HPDE6-E6E7 (cell line): ENCODE results near the gene LEUTX.
"Not testable (repeated sequence)": the region's sequence is repeated elsewhere in the genome, so short reads cannot be mapped to it uniquely, and the experiment has no call there.

ENCODE experiments used
- DNase-seq: peaks from one replicate; pipeline ENCODE4 v3.0.0; 2011; ENCODE audit warnings: missing footprints; ENCODE audit errors: extremely low spot score

Gene LEUTX, protein sequence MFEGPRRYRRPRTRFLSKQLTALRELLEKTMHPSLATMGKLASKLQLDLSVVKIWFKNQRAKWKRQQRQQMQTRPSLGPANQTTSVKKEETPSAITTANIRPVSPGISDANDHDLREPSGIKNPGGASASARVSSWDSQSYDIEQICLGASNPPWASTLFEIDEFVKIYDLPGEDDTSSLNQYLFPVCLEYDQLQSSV

DNA sequence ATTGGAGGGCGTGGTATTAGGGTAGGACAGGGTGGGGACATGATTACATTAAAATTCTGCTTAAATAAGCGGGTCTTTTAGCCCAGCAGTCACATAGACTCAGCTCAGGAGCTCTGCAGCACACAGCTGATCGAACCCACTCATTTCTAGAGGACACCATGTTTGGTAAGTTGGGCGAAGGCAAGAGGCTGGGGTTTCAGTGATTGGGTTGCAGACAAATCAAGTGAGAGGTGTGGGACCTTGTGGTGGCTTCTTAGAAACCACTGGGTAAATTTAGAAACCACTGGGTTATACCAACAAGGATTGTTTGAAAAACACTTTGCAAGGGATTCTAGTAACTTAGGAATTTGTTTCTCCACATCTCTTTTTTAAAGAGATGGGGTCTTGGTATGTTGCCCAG, at the start of gene LEUTX:
TSS of gene LEUTX (plus strand) at position 92 of the 400 bp plus-strand sequence. CDS start at position 159, 67 bp downstream.
- no peak for DNase-seq

DNA sequence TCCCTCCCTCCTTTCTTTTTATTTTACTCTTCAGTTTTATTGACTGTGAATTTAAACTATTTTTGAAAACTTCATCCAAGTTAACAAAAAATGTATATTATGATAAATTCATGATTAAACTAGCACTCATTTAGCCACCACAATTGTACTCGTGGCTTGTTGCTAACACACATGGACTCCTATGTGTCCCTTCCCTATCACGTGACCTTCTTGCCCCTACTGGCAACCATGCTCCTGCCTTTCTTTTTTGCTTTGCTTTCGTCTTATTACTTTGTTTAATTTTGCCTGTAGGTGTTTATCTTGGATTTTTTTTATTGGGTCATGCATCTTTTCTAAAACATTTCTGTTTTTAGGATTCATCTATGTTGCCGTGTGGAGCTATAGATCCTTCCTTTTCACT, 49.1 kb upstream of the LEUTX start:
- no peak for DNase-seq

DNA sequence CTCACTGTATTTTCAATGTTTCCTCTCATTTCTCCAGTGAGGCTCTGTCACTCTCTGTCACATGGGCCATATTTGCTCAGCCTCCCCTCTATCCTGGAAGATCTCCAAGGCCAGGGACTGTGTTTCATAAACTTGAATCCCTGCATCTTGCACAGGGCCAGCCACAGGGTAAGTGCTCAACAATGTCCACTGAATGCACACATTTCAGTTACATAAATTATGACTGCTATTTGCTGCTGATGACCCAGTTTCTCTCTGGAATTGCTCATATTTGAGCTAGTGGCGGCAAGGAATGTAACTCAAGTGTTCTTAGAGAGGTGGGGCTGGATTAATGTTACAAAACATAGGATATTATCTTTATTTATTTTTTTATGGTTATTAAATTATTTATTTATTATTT, 47.0 kb upstream of the LEUTX start:
- DNase-seq: no peak

DNA sequence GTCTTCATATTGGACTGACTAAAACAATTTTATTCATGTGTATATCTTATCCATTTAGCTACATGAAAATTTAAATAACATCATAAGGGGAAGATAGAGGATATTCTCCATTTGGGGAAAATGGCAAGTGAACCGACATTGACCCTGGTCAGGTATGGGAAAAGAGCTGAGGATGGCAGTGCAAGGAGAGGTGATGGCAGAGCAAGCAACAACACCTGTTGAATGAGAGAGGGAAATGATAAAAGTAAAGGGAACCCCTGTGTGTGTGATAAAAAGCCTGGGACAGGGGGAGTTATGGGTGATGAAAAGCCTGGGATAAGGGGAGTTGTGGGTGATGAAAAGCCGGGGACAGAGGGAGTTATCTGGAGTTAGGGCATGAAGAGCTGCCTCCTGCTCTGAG, 44.8 kb upstream of the LEUTX start:
- DNase-seq: no peak

DNA sequence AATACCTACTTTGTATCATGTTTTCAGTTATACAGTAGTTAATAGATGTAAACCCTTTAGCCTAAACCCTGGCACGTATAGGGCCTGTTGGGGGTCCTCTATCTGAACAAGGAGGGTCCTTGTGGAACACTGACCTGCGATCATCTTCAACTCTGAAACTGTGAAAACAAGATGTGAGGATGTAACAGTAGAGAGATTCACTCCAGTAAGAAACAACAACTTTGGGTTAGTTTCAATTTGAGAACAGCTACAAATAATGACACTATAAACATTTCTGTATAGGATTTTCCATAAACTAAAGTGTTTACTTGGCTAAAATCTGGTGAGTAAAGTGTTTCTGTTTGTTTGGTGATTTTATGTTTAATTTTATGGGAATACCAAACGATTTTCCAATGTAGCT, 43.0 kb upstream of the LEUTX start:
- DNase-seq: no peak

DNA sequence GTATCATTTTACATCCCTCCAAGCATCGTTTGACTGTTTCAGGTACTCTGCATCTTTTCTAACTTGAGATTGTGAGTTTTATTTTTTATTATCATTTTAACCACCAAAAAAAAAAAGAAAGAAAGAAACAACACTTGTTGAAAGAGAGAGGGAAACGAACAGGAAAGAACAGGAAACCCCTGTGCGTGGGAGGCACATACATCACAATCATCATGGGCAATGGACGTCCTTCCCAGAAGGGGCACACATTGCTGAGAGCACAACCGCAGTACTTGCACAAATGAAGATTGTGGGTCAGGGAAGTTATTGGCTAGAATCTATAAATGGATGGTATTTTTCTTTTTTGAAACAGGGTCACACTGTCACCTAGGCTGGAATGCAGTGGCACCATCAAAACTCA, 42.6 kb upstream of the LEUTX start:
- no peak for DNase-seq

DNA sequence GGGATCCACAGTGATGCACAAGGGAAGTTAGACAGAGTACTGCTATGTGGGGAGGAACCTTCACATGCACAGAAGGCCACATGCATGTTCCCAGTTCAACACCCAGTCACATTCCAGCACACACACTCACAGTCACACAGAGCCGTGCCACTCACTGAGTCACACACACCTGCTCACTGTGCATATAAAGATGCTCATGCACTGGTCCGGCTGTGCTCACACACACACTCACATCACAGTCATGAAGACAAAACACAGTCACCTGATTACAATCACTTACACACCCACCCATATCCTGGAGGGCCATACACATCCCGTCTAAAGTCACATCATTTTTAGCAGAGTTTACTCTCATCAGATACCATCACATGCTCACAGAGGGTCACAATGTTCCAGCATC, 41.3 kb upstream of the LEUTX start:
- DNase-seq: no peak

DNA sequence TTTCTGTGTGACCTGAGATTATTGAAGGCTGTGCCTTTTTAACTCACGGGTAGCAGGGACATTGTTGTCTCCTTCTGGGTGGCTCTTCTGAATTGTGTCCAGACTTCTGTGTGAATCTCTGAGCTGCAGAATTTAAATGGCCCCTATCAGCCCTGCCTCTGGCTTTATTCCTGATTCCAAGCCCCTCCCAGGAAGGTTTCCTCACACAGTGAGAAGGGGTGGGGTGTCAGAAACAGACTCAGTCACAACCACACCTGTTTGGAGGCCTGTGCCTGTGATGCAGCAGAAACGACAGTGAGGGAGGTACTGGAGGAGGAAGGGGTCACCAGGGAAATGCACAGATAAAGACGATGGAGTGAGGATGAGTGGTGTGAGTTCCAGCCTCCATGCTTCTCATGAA, 40.8 kb upstream of the LEUTX start, which contains the start of gene CLC:
TSS of gene CLC (minus strand) at position 139 of the 400 bp plus-strand sequence. CDS start at position 62, 77 bp downstream.
- DNase-seq: no peak

DNA sequence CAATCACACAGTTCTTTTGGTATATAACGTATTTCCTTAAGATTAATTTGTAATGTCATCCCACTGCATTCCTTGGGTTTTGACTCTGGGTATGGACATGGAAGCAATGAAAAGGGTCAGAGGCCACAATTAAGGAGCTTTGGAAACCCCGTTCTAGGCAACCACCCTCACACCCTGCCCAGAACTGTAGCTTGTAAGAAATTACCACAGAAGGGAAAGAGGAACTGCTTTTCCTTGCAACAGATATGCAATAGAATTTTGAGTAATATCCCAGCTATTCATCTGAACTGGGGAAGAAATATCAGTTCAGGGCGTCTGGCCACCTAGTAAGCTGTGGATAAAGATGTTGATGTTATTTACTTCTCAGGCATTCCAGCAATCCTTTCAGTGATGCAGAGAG, 39.8 kb upstream of the LEUTX start:
- no peak for DNase-seq

DNA sequence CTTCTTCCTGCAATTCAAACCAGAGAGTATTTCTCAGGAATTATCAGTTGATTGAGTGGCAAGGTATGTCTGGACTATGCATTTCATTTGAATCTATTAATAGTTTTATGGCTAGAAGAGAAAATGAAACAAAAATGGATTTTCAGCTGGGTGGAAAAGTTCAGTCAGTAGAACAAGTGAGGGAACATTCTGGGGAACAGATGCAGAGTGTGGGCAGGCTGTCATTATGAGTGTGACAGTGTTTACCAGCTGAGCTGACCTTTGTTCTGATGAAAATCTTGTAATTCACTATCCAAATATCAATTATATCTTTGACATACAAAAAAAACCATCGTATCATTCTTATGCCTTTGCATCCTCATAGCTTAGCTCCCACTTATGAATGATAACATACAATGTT, 38.3 kb upstream of the LEUTX start:
- DNase-seq: no peak

DNA sequence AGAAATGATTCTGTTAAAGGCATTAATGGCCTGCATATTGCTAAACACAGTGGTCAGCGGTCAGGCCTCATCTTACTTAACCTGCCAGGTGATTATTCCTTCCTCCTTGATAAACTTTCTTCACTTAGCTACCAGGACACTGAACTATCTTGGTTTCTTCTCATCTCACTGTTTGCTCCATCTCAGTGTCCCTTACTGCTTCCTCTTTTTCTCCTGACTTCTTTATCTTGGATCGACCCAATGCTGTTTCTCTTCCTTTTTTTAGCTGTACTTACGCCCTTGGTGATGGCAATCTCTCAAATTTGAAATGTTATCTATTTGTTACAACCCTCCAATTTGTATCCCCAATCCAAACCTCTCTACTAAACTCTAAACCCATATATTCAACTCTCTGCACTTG, 33.0 kb upstream of the LEUTX start:
- DNase-seq: no peak

DNA sequence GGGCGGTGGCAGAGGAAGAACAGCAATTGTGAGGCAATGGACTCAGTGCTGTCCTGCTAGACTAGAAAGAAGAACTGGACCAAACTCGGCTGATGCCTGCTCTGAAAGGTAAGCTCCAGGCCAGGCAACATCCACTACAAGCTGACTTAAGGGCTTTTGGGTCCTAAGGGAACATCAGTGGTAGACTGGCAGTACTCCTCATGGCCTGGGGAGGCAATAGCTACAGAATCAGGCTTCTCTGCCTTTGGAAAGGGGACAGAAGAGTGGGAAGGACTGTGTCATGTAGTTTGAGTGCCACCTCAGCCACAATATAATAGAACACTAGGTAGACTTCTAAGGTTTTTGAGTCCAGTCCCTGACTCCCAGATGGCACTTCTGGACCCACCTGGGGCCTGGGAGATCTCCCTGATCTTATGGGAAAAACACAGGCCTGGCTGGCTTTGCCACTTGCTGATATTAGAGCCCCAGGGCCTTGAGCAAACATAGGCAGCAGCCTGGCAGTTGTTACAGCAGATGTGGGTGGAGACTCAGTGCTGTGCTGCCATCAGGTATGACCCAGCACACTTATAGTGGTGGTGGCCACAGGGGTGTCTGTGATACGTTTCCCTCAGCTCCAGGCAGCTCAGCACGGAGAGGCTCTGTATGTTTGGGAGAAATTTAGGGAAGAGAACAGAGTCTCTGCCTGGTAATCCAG, 31.7 kb upstream of the LEUTX start:
- DNase-seq: no peak

DNA sequence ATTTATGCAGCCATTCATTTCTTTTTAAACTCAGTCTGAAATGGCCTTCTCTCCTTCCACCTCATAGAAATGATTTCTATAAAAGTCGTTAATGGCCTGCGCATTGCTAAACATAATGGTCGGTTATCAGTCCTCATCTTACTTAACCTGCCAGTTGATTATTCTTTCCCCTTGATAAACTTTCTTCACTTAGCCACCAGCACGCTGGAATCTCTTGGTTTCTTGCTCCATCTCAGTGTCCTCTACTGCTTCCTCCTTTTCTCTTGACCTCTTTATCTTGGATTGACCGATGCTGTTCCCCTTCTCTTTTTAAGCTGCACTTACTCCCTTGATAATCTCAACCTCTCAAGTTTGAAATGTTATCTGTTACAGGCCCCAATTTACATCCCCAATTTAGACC, 28.7 kb upstream of the LEUTX start:
- DNase-seq: no peak

DNA sequence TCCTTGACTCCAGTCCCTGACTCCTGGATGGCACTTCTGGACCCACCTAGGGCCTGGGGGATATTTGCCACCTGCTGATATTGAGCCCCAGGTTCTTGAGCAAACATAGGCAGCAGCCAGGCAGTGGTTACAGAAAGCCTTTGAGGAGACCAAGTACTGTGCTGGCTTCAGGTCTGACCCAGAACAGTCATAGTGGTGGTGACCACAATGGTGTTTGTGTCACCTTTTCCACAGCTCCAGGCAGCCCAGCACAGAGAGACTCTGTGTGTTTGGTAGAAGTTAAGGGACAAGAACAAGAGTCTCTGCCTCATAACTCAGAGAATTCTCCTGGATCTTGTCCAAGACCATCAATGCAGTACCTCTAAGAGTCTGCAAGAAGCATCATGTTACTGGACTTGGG, 26.3 kb upstream of the LEUTX start:
- no peak for DNase-seq

DNA sequence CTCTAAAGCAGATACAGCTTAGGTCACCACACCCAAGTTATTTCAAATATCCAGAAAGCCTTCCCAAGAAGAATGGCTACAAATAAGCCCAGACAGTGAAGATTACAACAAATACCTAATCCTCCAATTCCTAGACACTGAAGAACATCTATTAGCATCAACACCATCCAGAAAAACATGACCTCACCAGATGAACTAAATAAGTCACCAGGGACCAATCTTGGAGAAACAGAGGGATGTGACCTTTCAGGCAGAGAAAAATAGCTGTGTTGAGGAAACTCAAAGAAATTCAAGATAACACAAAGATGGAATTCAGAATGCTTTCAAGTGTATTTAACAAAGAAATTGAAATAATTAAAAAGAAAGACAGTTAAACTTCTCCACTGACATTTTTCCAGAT, 25.9 kb upstream of the LEUTX start:
- no peak for DNase-seq

DNA sequence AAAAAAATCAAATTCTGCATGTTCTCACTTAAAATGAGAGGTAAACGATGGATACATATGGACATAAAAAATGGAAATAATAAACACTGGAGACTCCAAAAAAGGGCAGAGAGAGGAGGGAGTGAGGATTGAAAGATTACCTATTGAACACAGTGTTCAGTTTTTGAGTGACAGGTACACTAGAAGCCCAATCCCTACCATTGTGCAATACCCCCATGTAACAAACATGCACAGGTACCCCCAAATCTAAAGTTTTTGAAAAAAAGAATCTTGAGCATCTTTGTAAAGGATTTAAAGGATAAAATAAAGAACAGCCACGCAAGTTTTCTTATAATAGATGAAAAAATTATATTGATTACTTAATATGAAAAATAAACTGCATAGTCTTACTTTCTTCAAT, 24.1 kb upstream of the LEUTX start:
- no peak for DNase-seq

DNA sequence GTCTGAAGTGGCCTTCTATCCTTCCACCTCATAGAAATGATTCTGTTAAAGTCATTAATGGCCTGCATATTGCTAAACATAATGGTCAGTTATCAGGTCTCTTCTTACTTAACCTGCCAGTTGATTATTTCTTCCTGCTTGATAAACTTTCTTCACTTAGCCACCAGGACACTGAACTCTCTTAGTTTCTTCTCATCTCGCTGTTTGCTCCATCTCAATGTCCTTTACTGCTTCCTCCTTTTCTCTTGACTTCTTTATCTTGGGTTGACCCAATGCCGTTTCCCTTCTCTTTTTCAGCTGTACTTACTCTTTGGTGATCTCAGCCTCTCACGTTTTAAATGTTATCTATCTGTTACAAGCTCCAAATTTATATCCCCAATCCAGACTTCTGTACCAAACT, 23.7 kb upstream of the LEUTX start:
- no peak for DNase-seq

DNA sequence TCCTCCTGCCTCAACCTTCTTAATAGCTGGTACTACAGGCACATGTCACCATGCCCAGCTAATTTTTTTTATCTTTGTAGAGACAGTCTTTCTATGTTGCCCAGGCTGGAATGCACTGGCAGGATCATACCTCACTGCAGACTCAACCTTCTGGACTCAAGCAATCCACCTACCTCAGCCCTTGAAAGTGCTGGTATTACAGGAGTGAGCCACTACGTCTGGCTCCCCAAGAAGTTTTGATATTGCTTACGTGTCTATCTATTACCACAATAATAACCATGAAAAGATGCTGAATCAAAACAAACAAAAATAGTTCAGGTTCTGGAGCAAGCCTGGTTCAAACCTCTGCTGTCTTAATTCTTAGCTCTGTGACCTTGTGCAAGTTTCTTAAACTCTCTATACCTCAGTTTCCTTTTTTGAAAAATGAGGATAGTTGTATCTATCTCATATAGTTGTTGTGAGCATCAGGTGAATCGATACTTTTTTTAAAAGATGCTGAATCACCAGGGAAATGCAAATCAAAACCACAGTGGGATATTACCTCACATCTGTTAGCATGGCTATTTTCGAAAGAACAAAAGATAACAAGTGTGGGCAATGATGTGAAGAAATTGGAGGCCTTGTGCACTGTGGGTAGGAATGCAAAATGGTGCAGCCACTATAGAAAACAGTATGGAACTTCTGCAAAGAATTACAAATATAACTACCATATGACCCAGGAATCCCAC, 19.0 kb upstream of the LEUTX start:
- DNase-seq: no peak

DNA sequence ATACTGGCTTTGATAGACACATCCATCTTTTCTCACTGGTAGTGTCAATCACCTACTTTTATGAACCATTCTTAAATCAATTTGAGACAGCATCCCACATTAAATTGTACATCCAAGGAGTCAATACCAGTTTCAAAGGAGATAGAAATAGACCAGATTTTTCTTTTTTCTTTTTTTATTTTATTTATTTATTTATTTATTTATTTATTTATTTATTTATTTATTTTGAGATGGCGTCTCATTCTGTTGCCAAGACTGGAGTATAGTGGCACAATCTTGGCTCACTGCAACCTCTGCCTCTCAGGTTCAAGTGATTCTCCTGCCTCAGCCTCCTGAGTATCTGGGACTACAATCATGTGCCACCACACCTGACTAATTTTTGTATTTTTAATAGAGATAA, 16.8 kb upstream of the LEUTX start:
- DNase-seq: not testable (repeated sequence)

DNA sequence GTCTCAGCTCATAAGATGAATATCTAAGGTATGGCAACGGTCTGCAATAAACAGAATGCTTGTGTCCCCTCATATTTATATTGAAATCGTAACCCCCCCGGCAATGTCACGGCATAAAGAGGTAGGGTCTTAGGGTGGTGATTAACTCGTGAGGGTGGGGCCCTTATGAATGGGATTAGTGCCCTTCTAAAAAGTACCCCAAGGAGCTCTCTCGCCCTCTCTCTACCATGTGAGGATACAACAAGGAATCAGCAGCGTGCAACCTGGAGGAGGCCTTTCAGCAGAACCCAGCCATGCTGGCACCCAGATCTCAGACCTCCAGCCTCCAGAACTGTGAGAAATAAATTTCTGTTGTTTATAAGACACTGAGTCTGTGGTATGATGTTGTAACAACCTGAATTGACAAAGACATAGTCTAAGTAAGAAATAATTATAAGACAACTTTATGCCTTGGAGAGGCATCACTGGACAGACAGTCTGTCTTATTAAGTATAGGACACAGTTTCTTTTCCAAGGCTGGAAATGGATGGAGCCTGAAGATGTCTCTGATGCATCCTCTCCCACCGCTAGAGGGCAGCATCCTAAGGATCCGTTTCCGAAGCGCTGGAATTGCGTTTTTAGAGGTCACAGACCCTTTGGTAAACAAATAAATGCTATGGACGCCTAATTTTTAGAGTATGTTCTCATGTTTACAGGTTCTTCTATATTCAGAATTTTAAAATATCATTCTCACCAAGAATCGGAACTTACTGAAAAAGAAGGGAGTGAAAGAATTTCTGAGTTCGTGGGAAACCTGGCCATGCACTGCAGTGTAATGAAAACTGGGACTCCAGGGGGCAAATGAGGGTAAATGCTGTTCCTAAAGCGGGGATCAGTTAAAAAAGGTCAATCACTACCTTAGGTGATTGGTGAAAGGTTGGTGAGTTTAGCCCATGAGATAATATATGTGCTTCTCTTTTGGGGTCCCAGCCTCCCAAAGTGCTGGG, 13.3 kb upstream of the LEUTX start:
- no peak for DNase-seq

DNA sequence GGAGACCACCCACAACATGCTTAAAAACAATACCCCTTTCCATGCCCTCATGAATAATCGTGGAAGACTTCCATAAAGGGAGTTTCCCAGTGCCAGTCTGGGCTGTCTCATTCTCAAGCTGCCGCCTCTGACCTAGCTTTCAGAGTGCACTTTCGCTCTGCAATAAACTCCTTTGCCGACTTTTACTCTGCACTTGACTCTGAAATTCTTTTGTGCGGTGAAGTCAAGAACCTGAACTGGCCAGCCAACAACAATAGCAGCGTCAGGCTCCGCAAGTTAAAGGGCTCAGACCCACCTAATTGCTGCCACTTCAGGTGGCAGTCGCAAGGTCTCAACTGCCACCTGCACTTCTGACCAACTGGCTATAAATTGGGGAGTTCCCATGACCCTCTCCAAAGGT, 10.3 kb upstream of the LEUTX start:
- DNase-seq: no peak

DNA sequence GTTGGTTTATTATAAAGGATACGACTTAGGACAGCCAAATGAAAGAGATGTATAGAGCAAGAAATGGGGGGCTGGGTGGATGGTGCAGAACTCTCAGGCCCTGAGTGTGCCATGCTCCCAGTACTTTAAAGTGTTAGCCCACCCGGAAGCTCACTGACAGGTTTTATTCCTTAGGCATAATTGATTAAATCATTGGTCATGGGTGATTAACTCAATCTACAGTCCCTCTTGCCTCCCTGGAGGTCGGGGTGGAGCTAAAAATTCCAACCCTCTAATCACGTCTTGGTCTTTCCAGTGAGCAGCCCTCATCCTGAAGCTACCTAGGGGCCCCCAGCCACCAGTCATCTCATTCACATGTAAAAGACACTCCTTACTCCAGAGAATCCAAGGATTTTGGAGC, 9.9 kb upstream of the LEUTX start:
- no peak for DNase-seq
